SU-DHL-6 (cell line): ENCODE results near the gene ACVR2A.

Experiments
- H2AFZ ChIP-seq: fragments of 200-600 bp; sonication (generic); 2 replicates; pipeline ENCODE4 v1.6.1; 2014; ENCODE audit warnings: low read depth, mild to moderate bottlenecking, moderate library complexity, mixed read lengths, antibody characterized with exemption, low read length; ENCODE audit not compliant: severe bottlenecking
- H3F3A ChIP-seq: fragments of 200-600 bp; shearing (Covaris generic); 2 replicates; pipeline ENCODE4 v1.6.0; 2016; ENCODE audit warnings: antibody characterized with exemption, mild to moderate bottlenecking; ENCODE audit not compliant: insufficient read depth
- H3K27ac ChIP-seq: fragments of 200-600 bp; sonication (generic); 2 replicates; pipeline ENCODE4 v1.5.1; 2016; ENCODE audit warnings: low read depth, mild to moderate bottlenecking, low read length, moderate library complexity, mixed read lengths
- H3K27me3 ChIP-seq: fragments of 200-600 bp; sonication (generic), shearing (Covaris generic); 2 replicates; pipeline ENCODE4 v1.6.0; 2014; ENCODE audit warnings: mild to moderate bottlenecking, low read length
- H3K36me3 ChIP-seq: fragments of 200-600 bp; sonication (generic); 2 replicates; pipeline ENCODE4 v1.6.1; 2014; ENCODE audit warnings: mild to moderate bottlenecking, low read length, mixed read lengths
- H3K4me2 ChIP-seq: fragments of 300-600, 200-600 bp; shearing (Covaris generic), sonication (generic); 2 replicates; pipeline ENCODE4 v1.6.0; 2014; ENCODE audit warnings: low read length, low read depth, mild to moderate bottlenecking; ENCODE audit not compliant: poor library complexity, severe bottlenecking
- H3K4me3 ChIP-seq: fragments of 200-600 bp; sonication (generic); 2 replicates; pipeline ENCODE4 v1.5.1; 2014; ENCODE audit warnings: antibody characterized with exemption, low read length, mild to moderate bottlenecking, mixed read lengths; ENCODE audit not compliant: insufficient read depth, poor library complexity, severe bottlenecking
- H3K79me2 ChIP-seq: fragments of 200-600 bp; sonication (generic); 2 replicates; pipeline ENCODE4 v1.6.1; 2014; ENCODE audit warnings: mild to moderate bottlenecking, low read length, moderate library complexity; ENCODE audit not compliant: insufficient read depth
- H3K9ac ChIP-seq: fragments of 200-600 bp; sonication (generic); 2 replicates; pipeline ENCODE4 v1.7.0; 2014; ENCODE audit warnings: mild to moderate bottlenecking, low read length
- H3K9me2 ChIP-seq: fragments of 200-600 bp; sonication (generic); replicated peaks from 2 replicates; pipeline ENCODE4 v1.6.1; 2014; ENCODE audit warnings: low read length; ENCODE audit not compliant: insufficient read depth
- H3K9me3 ChIP-seq: fragments of 200-600 bp; sonication (generic); 2 replicates; pipeline ENCODE4 v1.6.1; 2014; ENCODE audit warnings: low read length, mixed read lengths; ENCODE audit not compliant: insufficient read depth
- H4K20me1 ChIP-seq: fragments of 200-600 bp; sonication (generic); 2 replicates; pipeline ENCODE4 v1.6.1; 2014; ENCODE audit warnings: low read depth, mild to moderate bottlenecking, antibody characterized with exemption, low read length, moderate library complexity, mixed read lengths
- EZH2phosphoT487 ChIP-seq: fragments of 200-600 bp; sonication (generic), shearing (Covaris generic); conservative IDR thresholded peaks from 2 replicates; pipeline ENCODE4 v1.6.1; 2018; ENCODE audit warnings: mild to moderate bottlenecking, antibody characterized with exemption, low read length, moderate library complexity, mixed read lengths
- TF ChIP-seq, protein P1 (sequence below): fragments of 200-600 bp; sonication (generic); IDR thresholded peaks from one replicate; pipeline ENCODE4 v1.5.1; 2017; ENCODE audit warnings: antibody characterized with exemption, mild to moderate bottlenecking, low read length, moderate library complexity; ENCODE audit not compliant: insufficient read depth, poor library complexity, severe bottlenecking

ACVR2A gene

GRCh38 chr2:147933931-147934330 is 89.1 kb downstream of the ACVR2A start:
- TF ChIP-seq EZH2phosphoT487: no peak
- TF ChIP-seq, protein P1, sequence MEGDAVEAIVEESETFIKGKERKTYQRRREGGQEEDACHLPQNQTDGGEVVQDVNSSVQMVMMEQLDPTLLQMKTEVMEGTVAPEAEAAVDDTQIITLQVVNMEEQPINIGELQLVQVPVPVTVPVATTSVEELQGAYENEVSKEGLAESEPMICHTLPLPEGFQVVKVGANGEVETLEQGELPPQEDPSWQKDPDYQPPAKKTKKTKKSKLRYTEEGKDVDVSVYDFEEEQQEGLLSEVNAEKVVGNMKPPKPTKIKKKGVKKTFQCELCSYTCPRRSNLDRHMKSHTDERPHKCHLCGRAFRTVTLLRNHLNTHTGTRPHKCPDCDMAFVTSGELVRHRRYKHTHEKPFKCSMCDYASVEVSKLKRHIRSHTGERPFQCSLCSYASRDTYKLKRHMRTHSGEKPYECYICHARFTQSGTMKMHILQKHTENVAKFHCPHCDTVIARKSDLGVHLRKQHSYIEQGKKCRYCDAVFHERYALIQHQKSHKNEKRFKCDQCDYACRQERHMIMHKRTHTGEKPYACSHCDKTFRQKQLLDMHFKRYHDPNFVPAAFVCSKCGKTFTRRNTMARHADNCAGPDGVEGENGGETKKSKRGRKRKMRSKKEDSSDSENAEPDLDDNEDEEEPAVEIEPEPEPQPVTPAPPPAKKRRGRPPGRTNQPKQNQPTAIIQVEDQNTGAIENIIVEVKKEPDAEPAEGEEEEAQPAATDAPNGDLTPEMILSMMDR: no peak
- H3K9ac ChIP-seq: no peak overlapping the region
- H2AFZ ChIP-seq: no peak overlapping the region

DNA sequence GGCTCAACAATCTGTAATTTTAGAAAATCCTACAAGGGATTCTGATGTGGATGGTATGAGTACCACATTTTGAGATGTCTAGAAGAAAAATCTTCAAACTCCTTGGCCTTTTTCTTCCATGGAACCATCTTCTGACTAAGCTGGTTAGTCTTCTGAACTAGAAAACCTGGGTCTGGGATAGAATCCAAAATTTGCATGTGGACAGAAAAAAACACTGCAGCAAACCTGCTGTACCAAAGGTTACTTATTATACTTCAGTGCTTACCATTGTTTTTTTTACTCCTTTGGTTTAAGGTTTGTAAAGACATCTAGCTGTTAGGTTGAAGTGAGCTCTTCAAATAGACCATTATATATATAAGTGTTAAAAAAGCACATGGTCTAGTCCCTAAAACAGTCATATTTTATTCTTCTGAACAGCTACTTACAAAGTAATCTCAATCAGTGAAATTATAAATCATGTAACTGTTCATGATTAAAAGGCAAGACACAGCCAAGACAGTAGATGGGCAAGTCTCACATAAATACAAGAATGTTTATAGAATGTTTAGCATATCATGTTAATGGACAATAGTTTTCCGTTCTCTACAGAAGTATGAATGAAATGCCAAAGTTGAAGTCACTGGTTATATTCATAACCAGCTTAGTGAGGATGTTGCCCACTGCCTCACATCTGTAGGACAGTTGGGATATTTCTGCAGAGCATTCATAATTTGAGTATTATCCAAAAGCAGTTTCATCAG is 90.2 kb downstream of the ACVR2A start:
- H3K4me2 ChIP-seq: no peak overlapping the region
- TF ChIP-seq, protein P1: no peak
- TF ChIP-seq EZH2phosphoT487: no peak

More at GRCh38 chr2:147933931-147934330, 89.1 kb downstream of the ACVR2A start:
- Histone ChIP-seq H3K27ac (no peak overlapping the region), H3K4me2 (no peak overlapping the region), H3K27me3 (no peaks in the 10 kb centered on the region), H3K36me3 (peaks cover 9% of the 10 kb centered on the region; the same call in 1 of the 2 replicates), H4K20me1 (no peaks in the 10 kb centered on the region), H3K9me3 (no peaks in the 10 kb centered on the region), H3K9me2 (no peaks in the 10 kb centered on the region), H3F3A (no peaks in the 10 kb centered on the region), H3K4me3 (no peak overlapping the region), H3K79me2 (no peaks in the 10 kb centered on the region)

GRCh38 chr2:147937744-147938349 is 93.0 kb downstream of the ACVR2A start:
- Histone ChIP-seq H3K9me3 (no peaks in the 10 kb centered on the region), H3K36me3 (peaks cover 9% of the 10 kb centered on the region; the same call in 1 of the 2 replicates), H3K27me3 (no peaks in the 10 kb centered on the region), H3K4me3 (no peak overlapping the region), H3K79me2 (no peaks in the 10 kb centered on the region), H4K20me1 (no peaks in the 10 kb centered on the region), H3K27ac (no peak overlapping the region), H2AFZ (no peak overlapping the region), H3K4me2 (no peak overlapping the region), H3F3A (no peaks in the 10 kb centered on the region), H3K9me2 (no peaks in the 10 kb centered on the region), H3K9ac (no peak overlapping the region)
- TF ChIP-seq, protein P1: peak; percentile 80
- TF ChIP-seq EZH2phosphoT487: no peak

More for the DNA sequence above, 90.2 kb downstream of the ACVR2A start:
- Histone ChIP-seq H3K9me2 (no peaks in the 10 kb centered on the region), H3K4me3 (no peak overlapping the region), H3K9me3 (no peaks in the 10 kb centered on the region), H2AFZ (no peak overlapping the region), H4K20me1 (no peaks in the 10 kb centered on the region), H3K79me2 (no peaks in the 10 kb centered on the region), H3F3A (no peaks in the 10 kb centered on the region), H3K27me3 (no peaks in the 10 kb centered on the region), H3K27ac (no peak overlapping the region), H3K9ac (no peak overlapping the region), H3K36me3 (peaks cover 9% of the 10 kb centered on the region; the same call in 1 of the 2 replicates)
